Cerebellar nuclear complex (tissue), 1 donor: ENCODE measurements around the gene C16orf89.

Experiments
- DNase-seq, 2 experiments: peaks; one replicate each; lab custom pipeline; 2025; lab: John Stamatoyannopoulos, UW

The C16orf89 gene

GRCh38 chr16:5028950-5029475 lies 36.7 kb downstream of the C16orf89 start:
- no peak for DNase-seq

DNA sequence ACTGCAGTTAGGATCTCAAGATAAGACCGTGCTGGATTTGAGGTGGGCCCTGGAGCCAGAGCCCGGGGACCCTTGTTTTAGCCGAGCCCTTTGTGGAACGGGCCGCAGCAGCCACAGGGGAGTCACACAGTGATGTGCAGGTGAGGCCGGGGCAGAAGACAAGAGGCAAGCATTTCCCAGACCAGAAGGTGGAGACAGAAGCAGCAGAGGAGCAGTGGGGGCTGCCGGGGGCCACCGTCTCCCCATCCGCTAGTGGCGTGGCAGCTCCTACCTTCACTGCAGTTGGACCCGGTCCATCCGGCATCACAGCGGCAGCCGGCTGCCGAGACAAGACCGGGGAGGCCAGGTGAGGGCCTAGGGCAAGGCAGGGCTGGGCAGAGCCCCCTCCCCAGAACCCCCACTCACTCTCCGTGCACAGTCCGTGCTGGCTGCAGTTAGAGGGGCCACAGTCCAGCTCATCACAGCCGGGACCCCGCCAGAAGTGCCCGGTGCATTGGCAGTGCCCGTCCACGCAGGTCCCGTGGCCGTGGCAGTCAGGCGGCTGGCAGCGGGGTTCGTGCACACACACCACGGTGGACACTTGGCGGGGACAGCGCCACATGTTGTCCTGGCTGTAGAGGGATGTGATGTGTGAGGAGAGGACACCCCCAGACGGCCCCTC lies 38.1 kb downstream of the C16orf89 start:
- DNase-seq, result no peak

DNA sequence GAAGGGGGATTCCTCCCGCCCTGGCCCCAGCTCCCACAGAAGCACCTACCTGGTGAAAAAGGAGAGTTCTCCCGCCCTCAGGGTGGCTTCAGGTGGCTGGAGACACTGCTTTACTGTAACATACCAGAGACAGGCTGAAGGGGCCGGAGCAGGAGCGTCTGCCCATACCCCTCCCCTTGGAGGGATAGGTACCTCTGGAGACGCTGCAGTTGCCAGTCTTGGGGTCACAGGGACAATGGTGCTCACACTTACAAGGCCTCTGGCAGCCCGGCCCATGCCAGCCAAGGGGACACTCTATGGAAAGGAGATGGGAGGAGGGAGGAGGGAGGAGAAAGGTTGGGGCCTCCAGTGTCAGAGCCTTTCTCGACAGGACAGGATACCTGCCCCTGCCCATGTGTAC lies 38.7 kb downstream of the C16orf89 start:
- DNase-seq, result no peak

GRCh38 chr16:5026664-5027063 lies 39.1 kb downstream of the C16orf89 start:
- no peak for DNase-seq

DNA sequence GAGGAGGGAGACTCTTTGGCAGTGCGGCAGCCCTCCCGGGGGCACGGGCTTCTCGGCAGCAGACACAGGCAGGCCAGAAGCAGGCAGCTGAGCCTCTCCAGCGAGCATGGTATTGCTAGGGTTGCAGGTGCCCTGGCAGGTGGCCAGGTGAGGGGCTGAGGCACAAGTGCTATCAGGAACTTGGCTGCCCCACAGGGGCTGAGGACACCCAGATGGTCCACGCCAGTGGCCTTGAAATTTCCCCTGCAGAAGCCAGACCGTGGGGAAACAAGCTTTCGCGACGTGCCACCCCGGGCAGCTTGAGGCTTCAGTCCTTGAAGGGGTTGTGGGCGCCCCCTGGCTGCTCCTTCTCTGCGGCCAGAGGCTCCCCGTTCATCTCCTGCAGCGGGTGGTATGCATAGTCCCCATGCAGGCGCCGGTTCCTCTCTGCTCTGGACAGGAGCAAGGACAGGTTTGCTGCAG lies 40.6 kb downstream of the C16orf89 start:
- DNase-seq, result no peak

DNA sequence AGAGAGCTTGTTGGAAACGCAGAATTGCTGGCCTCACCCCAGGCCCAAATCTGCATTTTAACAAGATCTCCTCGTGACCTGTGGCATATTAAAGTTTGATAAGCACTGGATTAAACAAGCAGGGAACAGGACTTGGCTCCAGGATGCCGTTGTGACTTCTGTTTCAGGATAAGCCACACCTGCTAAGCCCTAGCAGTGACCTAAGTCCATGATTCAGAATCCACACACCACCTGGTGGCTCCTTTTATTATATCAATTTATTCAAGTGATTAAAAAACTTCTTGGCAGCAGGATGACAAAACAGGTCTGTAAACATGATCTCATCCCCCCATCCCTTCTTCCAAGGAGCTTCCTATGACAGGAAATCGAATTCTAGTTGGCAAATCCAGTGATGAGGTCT lies 41.1 kb downstream of the C16orf89 start:
- no peak for DNase-seq

- no peak for DNase-seq
Observed at GRCh38 chr16:5022521-5022920, 43.2 kb downstream of the C16orf89 start.

DNA sequence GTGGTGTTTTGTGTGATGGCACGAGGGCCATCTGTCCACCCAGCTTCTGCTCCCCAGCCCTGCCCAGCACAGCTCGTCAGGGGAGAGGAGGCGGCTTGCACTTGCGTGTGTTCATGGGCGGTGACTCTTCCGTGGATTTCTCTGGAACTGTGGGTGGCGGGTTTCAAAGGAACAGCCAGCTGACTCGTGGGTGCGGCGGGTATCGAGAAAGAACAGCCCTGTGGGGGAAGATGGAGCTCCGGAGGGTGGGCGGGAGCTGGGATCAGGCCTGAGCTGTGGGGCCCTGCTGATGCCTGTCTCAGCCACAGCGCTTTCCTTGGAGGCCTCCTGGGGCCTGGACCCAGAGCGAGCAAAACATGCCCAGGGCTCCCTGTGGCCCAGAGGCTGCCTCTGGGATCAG lies 45.2 kb downstream of the C16orf89 start:
- no peak for DNase-seq

DNA sequence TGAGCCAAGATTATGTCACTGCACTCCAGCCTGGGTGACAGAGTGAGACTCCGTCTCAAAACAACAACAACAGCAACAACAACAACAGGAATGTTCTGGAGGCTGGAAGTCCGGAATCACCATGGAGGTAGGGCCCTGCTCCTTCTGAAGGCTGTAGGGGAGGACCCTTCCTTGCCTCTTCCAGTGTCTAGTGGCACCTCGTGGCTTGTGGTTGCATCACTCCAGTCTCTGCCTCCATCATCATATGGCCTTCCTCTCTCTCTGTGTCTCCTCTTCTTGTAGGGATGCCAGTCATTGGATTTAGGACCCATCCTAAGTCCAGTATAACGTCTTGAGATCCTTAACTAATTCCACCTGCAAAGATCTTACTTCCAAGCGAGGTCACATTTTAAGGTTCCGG lies 46.0 kb downstream of the C16orf89 start:
- no peak for DNase-seq

DNA sequence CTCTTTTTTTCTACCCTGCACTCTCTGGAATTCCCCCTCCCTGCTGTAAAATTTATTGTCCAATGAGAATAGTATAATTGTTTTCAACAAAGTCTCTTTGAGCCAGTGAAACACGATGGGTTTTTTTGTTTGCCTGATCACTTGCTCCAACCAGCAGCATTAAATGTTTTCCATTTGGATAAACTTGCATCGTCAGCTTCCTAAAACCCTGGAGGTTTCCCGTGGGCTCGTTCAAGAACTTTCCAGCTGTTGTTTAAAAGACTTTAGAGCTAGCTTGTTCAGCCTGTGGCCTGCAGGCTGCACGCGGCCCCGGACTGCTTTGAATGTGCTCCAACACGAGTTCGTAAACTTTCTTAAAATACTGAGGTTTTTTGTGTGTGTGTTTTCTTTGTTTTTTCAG lies 47.0 kb downstream of the C16orf89 start:
- DNase-seq, result no peak

- DNase-seq, result no peak
Observed at GRCh38 chr16:5017678-5017969, 48.1 kb downstream of the C16orf89 start.

- DNase-seq, result no peak
Observed at GRCh38 chr16:5016967-5017677, 48.6 kb downstream of the C16orf89 start.

GRCh38 chr16:5015887-5016286 lies 49.9 kb downstream of the C16orf89 start:
- DNase-seq, result no peak

DNA sequence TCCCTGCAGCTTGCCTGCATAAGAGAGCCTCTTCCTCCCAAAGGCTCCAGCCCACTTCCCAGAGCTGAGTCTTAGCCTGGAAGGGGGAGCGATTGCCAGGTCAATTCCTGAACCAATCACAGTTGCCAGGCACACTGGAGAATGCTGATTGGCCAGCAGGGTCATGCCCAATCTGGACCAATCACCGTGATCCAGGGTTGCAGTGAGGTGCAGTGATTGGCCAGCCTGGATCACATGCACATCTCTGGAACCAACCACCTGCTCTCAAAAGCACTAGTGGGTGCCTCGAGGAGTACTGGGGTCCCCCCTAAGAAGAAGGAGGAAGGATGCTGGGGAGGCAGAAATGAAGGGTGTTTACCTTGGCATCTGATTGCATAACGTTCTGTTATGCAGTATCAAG lies 50.4 kb downstream of the C16orf89 start:
- DNase-seq, result no peak

GRCh38 chr16:5012887-5013286 lies 52.9 kb downstream of the C16orf89 start:
- no peak for DNase-seq

DNA sequence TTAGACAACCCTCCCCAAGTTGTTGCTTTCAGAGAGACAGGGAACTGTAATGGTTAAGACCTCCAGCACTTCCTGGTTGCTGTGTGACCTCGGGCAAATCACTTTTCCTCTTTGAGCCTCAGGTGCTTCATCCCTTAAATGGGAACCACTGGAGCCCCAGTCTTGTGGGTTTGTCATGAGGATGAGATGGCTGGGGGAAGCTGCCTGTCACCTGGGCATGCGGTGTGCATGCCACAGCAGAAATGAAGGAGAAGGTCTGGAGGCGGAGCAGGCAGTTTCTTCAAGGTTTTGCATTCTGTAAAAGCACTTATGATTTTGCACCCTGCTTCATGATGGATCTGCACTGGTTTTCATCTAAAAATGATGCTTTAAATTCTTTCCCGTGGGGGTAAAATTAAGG lies 54.1 kb downstream of the C16orf89 start:
- no peak for DNase-seq

GRCh38 chr16:5010576-5011329 lies 55.0 kb downstream of the C16orf89 start:
- no peak for DNase-seq

- DNase-seq, result no peak
Observed at GRCh38 chr16:5008311-5008731, 57.4 kb downstream of the C16orf89 start.

GRCh38 chr16:5007256-5007655 lies 58.5 kb downstream of the C16orf89 start:
- DNase-seq, result no peak

- no peak for DNase-seq
Observed at GRCh38 chr16:5006348-5007193, 59.2 kb downstream of the C16orf89 start.

- DNase-seq, result no peak
Observed at GRCh38 chr16:5005916-5006315, 59.8 kb downstream of the C16orf89 start.

- DNase-seq, result no peak
Observed at GRCh38 chr16:5004311-5004710, 61.4 kb downstream of the C16orf89 start.
